HG02623 (cell line): ENCODE data around the gene GAPDH.
"Not testable (repeated sequence)": the region's sequence is repeated elsewhere in the genome, so short reads cannot be mapped to it uniquely, and the experiment has no call there.

Experiments
- ATAC-seq: cut with Tn5 transposase; IDR thresholded peaks from one replicate; pipeline ENCODE4 v1.9.1; 2021; ENCODE audit warnings: moderate library complexity; ENCODE audit not compliant: unreplicated experiment

GAPDH gene

DNA sequence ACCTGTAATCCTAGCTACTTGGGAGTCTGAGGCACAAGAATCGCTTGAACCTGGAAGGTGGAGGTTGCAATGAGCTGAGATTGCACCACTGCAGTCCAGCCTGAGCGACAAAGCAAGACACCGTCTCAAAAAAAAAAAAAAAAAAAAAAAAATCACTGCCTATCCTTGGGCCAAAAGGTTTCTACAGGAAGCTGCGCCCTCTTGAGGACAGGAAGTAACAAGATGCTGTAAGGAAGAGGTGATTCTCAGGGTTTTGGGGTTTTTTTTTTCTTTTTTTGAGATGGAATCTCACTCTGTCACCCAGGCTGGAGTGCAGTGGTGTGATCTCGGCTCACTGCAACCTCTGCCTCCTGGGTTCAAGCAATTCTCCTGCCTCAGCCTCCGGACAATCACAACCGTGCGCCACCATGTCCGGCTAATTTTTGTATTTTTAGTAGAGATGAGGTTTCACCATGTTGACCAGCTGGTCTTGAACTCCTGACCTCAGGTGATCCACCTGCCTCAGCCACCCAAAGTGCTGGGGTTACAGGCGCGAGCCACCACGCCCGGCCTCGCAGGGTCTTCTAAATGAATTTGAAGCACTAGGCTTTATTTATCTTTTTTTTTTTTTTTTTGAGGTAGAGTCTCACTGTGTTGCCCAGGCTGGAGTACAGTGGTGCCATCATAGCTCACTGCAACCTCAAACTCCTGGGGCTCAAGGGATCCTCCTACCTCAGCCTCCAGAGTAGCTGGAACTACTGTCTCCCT lies 23.9 kb downstream of the GAPDH start:
- ATAC-seq = not testable (repeated sequence)

DNA sequence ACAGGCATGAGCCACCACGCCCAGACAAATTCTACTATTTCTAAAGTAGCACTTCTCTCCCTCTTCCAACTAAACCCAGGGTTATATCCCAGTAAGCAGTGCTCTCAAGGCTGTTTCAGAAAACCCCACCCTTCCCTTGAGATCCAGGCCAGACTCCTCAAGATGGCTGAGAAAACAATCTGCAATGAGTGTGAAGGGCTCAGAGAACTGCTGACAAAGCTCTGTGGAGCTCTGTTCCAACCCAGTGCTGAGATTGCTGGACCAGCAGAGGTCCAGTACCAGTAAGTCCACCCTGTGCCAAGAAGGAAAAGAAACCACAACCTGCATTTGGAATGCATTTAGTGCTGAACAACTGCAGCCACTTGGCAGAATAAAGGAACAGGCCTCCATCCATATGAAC lies 25.2 kb downstream of the GAPDH start:
- ATAC-seq = no peak

DNA sequence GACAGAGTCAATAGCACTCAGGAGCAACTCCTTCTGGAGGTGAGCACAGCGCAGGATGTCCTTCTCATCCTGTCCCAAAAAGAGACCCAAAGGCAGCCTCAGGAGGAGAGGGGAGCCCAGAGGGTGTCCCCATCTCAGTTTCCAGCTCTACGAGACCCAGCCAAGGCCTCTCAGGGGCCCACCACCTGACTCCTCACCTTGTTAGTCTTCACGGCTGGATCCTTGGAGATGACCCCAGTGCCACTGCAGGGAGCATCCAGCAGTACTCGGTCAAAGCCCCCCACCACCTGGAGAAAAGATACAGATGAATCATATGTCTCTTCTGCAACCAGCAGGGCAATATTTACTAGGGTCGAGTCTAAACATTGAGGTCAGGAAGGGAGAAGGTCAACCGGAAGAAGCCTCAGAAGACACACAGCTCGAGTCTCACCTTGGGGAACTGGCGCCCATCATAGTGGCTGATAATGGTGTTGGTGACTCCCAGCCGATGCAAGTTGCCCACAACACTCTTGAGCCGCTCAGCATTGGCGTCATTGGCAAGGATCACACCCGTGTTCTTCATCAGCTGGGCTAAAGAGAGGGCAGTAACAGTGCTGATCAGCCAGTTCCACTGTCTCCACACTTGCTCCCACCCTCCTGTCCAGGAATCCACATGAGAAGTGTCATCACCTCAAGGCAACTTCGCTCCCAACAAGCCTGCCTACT lies 26.3 kb downstream of the GAPDH start:
- no peak for ATAC-seq

DNA sequence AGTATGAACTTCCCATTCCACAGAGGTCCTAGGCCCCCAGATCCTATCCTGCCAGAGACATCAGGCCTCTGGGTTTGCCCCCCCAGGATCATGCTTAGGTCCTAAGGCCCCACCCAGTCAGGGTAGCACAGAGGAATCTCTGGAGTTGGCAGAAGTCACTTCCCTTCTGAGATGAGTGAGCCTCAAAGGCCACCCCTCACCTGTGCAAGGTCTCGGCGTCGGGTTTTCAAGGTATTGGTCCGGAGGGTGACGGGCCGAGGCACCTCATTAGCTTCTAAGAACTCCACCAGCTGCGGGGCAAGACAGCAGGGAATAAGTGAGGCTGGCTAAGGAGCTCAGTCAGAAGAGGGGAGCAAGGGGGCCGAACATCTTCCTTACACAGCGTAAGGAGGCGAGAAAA lies 28.6 kb downstream of the GAPDH start:
- no peak for ATAC-seq

DNA sequence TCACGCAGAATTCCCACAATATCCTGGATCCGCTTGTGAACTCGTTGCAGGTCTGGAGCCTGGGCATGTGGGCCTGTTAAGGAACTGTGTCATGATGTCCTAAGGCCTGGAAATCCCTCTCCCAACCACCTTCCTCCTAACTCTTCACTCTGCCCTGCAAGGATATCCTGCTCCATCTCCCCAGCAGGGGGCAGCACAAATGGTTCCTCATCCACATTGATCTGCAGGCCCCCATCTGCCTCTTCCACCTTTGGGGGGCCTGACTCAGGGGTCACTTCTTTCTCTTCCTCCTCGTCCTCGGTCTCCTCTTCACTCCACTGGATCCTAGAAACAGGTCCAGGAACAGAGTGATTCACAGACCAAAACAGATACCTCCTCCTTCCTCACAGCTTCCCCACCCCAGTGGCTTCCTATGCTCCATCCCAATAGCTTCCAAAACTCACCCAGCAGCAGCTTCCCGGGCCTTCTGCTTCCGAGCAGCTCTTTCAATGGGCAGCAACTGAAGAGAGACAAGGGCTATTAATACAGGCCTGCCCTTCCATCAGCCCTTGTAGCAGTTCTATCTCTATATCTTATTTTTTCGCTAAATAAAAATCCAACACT lies 29.2 kb downstream of the GAPDH start:
- ATAC-seq = no peak

DNA sequence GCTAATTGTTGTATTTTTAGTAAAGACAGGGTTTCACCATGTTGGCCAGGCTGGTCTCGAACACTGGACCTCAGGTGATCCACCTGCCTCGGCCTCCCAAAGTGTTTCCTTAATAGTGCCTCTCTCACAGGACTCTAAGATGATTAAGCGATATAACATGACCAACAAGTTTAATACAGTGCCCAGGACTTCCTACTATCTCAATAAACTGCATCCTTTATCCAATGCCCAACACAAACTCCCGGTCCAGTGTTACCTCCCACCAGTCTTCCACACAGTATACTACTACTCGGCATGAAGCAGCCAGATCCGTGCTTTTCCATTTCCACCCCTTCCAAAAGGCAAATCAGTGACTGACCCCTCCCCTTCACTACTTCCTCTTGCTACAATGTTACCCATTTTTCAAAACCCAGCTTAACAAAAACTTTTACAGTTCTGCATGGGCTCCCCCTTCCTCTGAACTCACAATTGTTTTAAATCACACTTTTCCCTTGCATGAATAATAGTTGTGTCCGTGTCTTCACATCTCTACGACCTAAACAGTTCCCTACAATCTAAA lies 32.9 kb downstream of the GAPDH start:
- no peak for ATAC-seq

DNA sequence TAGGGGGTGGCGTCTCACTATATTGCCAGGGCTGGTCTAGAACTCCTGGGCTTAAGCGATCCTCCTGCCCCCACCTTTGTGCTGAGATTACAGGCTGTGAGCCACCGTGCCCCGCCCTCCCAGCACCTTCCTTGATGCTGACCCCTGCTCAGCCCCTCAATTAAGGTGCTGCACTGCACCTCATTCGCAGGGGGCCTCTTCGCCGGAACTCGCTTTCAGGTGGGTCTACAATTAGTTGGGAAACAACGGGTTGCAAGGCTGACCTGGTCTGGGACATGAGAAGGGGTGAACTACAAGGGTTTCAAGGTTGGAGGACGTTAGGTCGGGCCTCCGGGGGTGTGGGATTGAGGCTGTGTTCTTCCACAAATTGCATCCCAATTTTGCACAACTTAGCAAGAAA lies 35.0 kb downstream of the GAPDH start:
- no peak for ATAC-seq

DNA sequence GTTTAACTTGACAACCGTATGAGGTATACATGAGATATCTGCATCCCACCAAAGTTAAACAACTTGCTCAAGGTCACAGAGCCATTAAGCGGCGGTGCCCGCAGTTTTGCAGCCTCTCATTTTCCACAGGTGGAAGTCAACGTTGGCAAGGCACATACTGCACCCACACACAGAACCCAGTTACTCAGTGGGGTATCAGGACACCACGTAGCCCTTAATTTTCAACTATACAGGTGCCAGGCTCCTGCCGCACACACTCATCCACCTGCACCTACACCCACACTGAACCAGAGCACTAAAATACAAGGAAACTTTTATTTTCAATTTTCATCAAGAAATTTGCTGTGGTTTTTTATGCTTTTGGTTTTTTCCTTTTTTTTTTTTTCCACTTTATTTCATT lies 35.5 kb downstream of the GAPDH start:
- ATAC-seq = no peak

DNA sequence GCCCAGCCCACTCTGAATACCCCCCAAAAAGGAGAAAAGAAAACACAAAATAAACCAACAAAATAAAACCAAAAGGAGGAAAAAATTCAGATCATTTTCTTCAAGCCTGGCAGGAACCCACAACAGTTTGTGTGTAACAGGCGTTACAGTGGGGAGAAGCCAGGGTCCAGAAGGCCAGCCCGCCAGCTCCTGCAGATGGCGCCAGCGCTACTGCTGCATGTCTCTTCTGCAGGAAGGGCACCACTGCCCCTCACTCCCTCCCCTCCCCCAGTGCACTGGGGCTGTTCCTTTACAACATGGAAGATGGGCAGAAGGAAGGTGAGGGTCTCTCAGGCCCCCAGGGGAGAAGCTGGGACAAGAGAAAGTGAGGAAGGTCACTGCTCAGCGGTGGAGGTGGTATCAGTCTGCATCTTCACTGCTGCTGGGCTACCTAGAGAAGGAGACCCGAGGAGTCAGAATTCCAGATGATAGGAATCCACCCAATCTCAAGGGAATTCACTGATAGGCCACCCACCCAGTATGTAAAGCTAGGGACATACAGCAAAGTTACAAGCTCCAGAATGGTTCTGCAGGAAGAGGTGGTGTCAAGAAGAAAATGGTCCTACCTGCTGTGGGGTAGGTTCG lies 36.1 kb downstream of the GAPDH start:
- ATAC-seq = no peak

DNA sequence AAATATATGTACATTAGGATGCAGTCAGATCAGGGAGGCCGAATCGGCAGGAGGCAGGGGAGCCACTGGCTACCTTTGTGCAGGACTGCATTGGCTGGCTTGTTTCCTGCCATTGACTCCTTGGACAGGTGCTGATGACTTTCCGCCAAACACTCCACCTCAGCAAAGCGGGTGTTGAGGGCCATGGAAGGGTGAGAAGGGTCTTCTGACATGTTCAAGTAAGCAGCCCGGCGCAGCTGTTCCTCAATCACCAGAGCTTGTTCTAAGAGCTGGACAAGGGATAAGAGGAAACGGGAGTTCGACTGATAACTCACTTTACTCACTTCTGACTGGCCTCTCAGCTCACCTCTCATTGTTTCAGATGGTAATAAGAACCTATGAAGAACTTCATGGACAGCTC lies 38.7 kb downstream of the GAPDH start:
- no peak for ATAC-seq

DNA sequence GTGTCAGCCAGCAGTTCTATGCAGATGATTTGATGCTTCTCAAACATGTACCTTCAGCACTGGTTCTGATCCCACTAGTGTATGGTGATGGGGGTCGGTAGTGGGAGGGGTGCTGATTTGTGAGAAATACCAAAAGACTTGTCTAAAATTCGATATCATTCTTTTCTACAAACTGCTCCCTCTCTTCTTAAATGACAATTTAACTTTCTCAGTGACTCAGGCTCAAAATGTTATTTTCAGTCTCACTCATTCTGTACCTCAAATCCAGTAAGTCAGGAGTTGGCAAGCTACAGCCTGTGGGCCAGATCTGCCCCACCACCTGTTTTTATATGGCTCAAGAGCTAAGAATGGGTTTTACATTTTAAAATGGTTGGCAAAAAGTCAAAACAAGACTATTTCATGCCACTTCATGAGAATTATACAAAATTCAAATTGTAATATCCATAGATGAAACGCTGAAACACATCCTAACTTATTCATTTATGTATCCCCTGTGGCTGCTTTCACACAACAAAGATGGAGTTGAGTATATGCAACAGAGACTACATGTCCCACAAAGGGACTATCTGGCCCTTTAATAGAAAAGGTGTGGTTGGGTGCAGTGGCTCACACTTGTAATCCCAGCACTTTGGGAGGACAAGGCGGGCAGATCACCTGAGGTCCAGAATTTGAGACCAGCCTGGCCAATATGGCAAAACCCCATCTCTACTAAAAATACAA lies 40.4 kb downstream of the GAPDH start:
- no peak for ATAC-seq

DNA sequence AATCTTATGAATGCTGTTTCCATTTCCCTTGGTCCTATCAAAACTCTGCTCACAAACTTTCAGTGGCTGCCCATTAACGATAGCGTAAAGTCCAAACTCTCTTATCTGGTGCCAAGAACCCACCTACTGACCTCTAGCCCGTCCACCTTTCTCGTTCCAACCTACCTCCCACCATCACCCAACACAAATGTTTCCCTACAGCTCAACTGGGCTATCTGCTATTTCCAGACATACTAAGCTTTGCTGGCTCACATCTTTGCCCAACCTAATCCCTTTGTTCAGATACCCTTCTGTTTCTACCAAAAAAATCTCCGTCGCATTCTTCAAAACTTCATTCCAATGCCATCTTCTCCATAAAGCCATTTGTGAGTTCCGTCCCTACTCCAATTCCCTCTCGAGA lies 41.3 kb downstream of the GAPDH start:
- no peak for ATAC-seq

DNA sequence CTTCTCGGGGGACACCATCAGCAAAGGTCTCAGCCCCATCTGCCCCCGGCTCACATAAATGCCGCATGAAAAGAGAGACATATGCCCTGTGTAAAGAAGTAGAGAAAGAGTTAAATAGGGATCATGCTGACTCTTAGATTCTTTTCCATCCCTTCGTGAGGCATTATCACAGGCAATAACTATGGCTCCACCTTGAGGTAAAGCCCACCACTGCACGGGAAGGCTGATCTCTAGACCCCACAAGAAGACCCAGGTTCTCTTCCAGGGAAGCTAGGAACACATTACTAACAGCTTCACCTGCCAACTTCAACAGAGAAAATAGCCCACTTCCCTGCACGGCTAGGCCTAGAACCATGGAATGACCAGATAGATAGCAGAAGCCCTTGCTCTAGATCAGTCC lies 47.9 kb downstream of the GAPDH start:
- ATAC-seq = no peak

DNA sequence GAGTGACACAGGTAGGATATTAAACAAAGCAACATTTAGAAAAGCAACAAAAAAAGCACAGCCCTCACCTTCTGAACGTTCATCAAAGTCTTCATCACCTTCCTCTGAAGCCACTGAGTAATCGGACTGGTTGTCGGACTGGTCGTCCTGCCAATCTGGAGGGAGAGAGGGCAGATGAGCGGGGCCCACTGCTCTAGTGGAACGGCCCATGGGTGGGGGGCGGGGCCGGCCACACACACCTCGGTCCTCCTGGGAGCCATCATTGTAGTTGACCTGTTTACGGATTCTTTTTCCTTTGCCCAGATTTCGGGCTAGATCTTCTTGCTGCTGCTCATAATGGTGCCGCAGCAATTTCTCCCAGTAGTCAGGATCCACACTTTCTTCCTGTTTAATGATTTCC lies 48.6 kb downstream of the GAPDH start:
- no peak for ATAC-seq

DNA sequence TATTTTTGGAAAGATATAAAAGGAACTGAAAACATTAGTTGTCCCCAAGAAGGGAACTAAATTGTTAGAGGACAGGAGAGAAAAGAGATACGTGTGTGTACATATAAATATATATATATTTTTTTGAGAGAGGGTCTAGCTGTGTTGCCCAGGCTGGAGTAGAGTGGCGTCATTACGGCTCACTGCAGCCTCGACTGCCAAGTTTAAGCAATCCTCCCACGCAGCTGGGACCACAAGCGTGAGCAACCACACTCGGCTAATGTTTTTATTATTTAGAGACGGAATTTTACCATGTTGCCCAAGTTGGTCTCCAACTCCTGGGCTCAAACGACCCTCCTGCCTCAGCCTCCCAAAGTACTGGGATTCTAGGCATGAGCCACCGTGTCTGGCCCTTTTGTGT lies 50.0 kb downstream of the GAPDH start:
- no peak for ATAC-seq

DNA sequence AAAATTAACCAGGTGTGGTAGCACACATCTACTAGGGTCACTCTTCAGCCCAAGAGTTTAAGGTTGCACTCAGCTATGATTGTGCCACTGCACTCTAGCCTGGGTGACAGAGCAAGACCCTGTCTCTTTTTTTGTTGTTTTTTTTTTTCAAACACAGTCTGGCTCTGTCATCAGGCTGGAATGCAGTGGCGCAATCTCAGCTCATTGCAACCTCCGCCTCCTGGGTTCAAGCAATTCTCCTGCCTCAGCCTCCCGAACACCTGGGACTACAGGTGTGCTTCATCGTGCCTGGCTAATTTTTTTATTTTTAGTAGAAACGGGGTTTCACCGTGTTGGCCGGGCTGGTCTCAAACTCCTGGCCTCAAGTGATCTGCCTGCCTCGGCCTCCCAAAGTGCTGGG lies 52.3 kb downstream of the GAPDH start:
- not testable (repeated sequence) for ATAC-seq
